SH-SY5Y (cell line): ENCODE measurements around the gene CDK11A.

ENCODE experiments used
- GATA2 ChIP-seq: IDR thresholded peaks from 2 replicates; pipeline ENCODE4 v1.6.1; 2011; ENCODE audit warnings: mild to moderate bottlenecking, low read depth, low read length
- GATA3 ChIP-seq: IDR thresholded peaks from 2 replicates; pipeline ENCODE4 v1.6.1; 2011; ENCODE audit warnings: low read depth, mild to moderate bottlenecking, low read length, moderate library complexity

GRCh38 chr1:1760345-1760650 lies 36.1 kb upstream of the CDK11A start:
- TF ChIP-seq GATA2, result no peak
- no peak for TF ChIP-seq GATA3
